PC-3 (cell line): Measurements from ENCODE around the gene REG3G.

Experiments
- CTCF ChIP-seq: fragments of 300-600 bp; sonication (generic); conservative IDR thresholded peaks from 2 replicates; pipeline ENCODE4 v1.5.1; 2017; ENCODE audit warnings: antibody characterized with exemption, low read depth, mild to moderate bottlenecking, low read length
- EZH2 ChIP-seq: fragments of 300-600 bp; sonication (generic); IDR thresholded peaks from one replicate; pipeline ENCODE4 v1.6.1; 2017; ENCODE audit warnings: antibody characterized with exemption, mild to moderate bottlenecking, low read length; ENCODE audit not compliant: unreplicated experiment

- no peak for TF ChIP-seq CTCF
- TF ChIP-seq EZH2: no peak
These were observed 45.6 kb downstream of the REG3G start for GRCh38 chr2:79071078-79071477.
